GM12878 (cell line): Measurements from ENCODE around the gene ABHD6. TPM values are rescaled to one million over a fixed set of nuclear protein-coding genes. Genes with fewer than 3 reads are reported as not detected.

Experiments
- ATAC-seq: fragments of 200-7000 bp; cut with Tn5 transposase; 3 replicates; pipeline ENCODE4 v1.9.1; 2020; ENCODE audit warnings: mild to moderate bottlenecking, moderate library complexity
- BruUV-seq: library from RNA; stranded (reverse); fragments of 400-500 nt; replicated peaks from 2 replicates; lab custom pipeline; 2021; lab: Mats Ljungman, UMichigan
- CTCF ChIA-PET: fragments of 300-600 bp; sonication (Branson Sonifier 250); formaldehyde crosslinking; extraction: SDS; loops from one replicate; lab custom pipeline; 2021; ENCODE audit warnings: inconsistent platforms; lab: Yijun Ruan, JAX
- POLR2A ChIA-PET: fragments of 350-600 bp; formaldehyde crosslinking; extraction: SDS; loops from one replicate; lab custom pipeline; 2021; ENCODE audit warnings: inconsistent platforms; lab: Charles Lee
- RAD21 ChIA-PET: fragments of 300-600 bp; sonication (Branson Sonifier 250); formaldehyde crosslinking; loops from one replicate; lab custom pipeline; 2023; ENCODE audit warnings: antibody characterized with exemption; ENCODE audit not compliant: unreplicated experiment; lab: Charles Lee
- SMC1A ChIA-PET: fragments of 300-600 bp; sonication (Branson Sonifier 250); formaldehyde crosslinking; loops from one replicate; lab custom pipeline; 2023; ENCODE audit not compliant: unreplicated experiment, uncharacterized antibody; lab: Charles Lee
- DNase-seq: peaks from one replicate; pipeline ENCODE4 v3.0.0-alpha.2; 2011; ENCODE audit warnings: low read depth, low spot score
- FAIRE-seq: peaks from 3 replicates; lab custom pipeline; 2011; peaks lifted over from hg19 to GRCh38; lab: Jason Lieb, UNC
- H2AFZ ChIP-seq: 2 replicates; pipeline ENCODE4 v1.6.0; 2011; ENCODE audit warnings: low read depth, low read length, control low read depth; ENCODE audit not compliant: control insufficient read depth
- H3K27ac ChIP-seq: 2 replicates; pipeline ENCODE4 v1.5.1; 2011; ENCODE audit warnings: control low read depth; ENCODE audit not compliant: control insufficient read depth, insufficient read depth
- H3K27me3 ChIP-seq, 2 experiments: replicated peaks in 1 of 2; 2 replicates each; pipeline versions ENCODE4 v1.6.0 to v1.6.1; 2011; ENCODE audit warnings: low read length in 1 of 2; ENCODE audit not compliant: control insufficient read depth in 2 of 2, insufficient read depth in 2 of 2
- H3K36me3 ChIP-seq, 2 experiments: 2 replicates each; pipeline ENCODE4 v1.5.1; 2011; ENCODE audit warnings: low read length in 1 of 2; ENCODE audit not compliant: control insufficient read depth in 2 of 2, insufficient read depth in 2 of 2
- H3K4me1 ChIP-seq: 2 replicates; pipeline ENCODE4 v1.6.1; 2011; ENCODE audit warnings: mild to moderate bottlenecking, low read length, moderate library complexity, mixed read lengths; ENCODE audit not compliant: control insufficient read depth, insufficient read depth
- H3K4me2 ChIP-seq: 2 replicates; pipeline ENCODE4 v1.6.0; 2011; ENCODE audit warnings: control low read depth; ENCODE audit not compliant: control insufficient read depth, insufficient read depth
- H3K4me3 ChIP-seq: fragments of 200-600 bp; sonication (generic); 2 replicates; pipeline ENCODE4 v1.5.1; 2016
- H3K79me2 ChIP-seq: 2 replicates; pipeline ENCODE4 v1.6.0; 2011; ENCODE audit warnings: low read length; ENCODE audit not compliant: control insufficient read depth, insufficient read depth
- H3K9ac ChIP-seq: 2 replicates; pipeline ENCODE4 v1.8.0; 2011; ENCODE audit warnings: low read length, control low read depth, mixed read lengths; ENCODE audit not compliant: control insufficient read depth, insufficient read depth
- H3K9me3 ChIP-seq: replicated peaks from 3 replicates; pipeline ENCODE4 v1.5.1; 2011; ENCODE audit warnings: mild to moderate bottlenecking, low read length; ENCODE audit not compliant: control insufficient read depth, insufficient read depth
- H4K20me1 ChIP-seq: 2 replicates; pipeline ENCODE4 v1.6.0; 2011; ENCODE audit not compliant: control insufficient read depth, insufficient read depth
- BCL11A ChIP-seq: IDR thresholded peaks from 2 replicates; pipeline ENCODE4 v1.6.1; 2011; ENCODE audit warnings: low read depth, low read length
- CREB1 ChIP-seq: IDR thresholded peaks from 2 replicates; pipeline ENCODE4 v1.6.1; 2012; ENCODE audit warnings: low read depth, mild to moderate bottlenecking, inconsistent platforms
- E4F1 ChIP-seq: fragments of 450-650 bp; IDR thresholded peaks from 2 replicates; pipeline ENCODE4 v1.6.1; 2018; ENCODE audit warnings: borderline replicate concordance, mild to moderate bottlenecking; ENCODE audit not compliant: partially characterized antibody
- ETV6 ChIP-seq, 2 experiments: fragments of 450-650 bp in 1 of 2; IDR thresholded peaks in 1 of 2; conservative IDR thresholded peaks in 1 of 2; 2 replicates each; pipeline ENCODE4 v1.6.1; 2014; ENCODE audit warnings: antibody characterized with exemption in 1 of 2, borderline replicate concordance in 1 of 2, low read depth in 1 of 2, mild to moderate bottlenecking in 1 of 2, moderate library complexity in 1 of 2
- HDAC2 ChIP-seq: fragments of 200-600 bp; sonication (generic); IDR thresholded peaks from 2 replicates; pipeline ENCODE4 v1.6.1; 2017
- IRF4 ChIP-seq: IDR thresholded peaks from 2 replicates; pipeline ENCODE4 v1.6.1; 2011; ENCODE audit warnings: low read depth, low read length
- KDM1A ChIP-seq: fragments of 200-600 bp; sonication (generic); IDR thresholded peaks from 2 replicates; pipeline ENCODE4 v1.6.1; 2016; ENCODE audit warnings: borderline replicate concordance
- KLF5 ChIP-seq: fragments of 450-650 bp; IDR thresholded peaks from 2 replicates; pipeline ENCODE4 v1.6.1; 2014; ENCODE audit warnings: mild to moderate bottlenecking; ENCODE audit not compliant: partially characterized antibody
- MTA2 ChIP-seq: fragments of 450-650 bp; IDR thresholded peaks from 2 replicates; pipeline ENCODE4 v1.6.1; 2016; ENCODE audit warnings: low read depth, mild to moderate bottlenecking, moderate library complexity
- MYC ChIP-seq: IDR thresholded peaks from 2 replicates; pipeline ENCODE4 v1.6.1; 2011; ENCODE audit warnings: mild to moderate bottlenecking, low read length, moderate library complexity, inconsistent platforms; ENCODE audit not compliant: insufficient read depth, insufficient replicate concordance, insufficient read length, severe bottlenecking
- NR2C1 ChIP-seq: fragments of 450-650 bp; IDR thresholded peaks from 2 replicates; pipeline ENCODE4 v1.6.1; 2017; ENCODE audit warnings: antibody characterized with exemption, mild to moderate bottlenecking, moderate library complexity
- NR2C2 ChIP-seq: IDR thresholded peaks from 2 replicates; pipeline ENCODE4 v1.6.1; 2011; ENCODE audit warnings: borderline replicate concordance, low read depth; ENCODE audit not compliant: control insufficient read depth, insufficient read length
- PAX8 ChIP-seq: fragments of 450-650 bp; IDR thresholded peaks from 2 replicates; pipeline ENCODE4 v1.6.1; 2017; ENCODE audit warnings: mild to moderate bottlenecking, moderate library complexity
- SKIL ChIP-seq: fragments of 450-650 bp; IDR thresholded peaks from 2 replicates; pipeline ENCODE4 v1.6.1; 2017; ENCODE audit warnings: mild to moderate bottlenecking, low read depth, inconsistent platforms; ENCODE audit not compliant: poor library complexity, severe bottlenecking
- ZZZ3 ChIP-seq: IDR thresholded peaks from 2 replicates; pipeline ENCODE4 v1.6.1; 2011; ENCODE audit warnings: low read depth; ENCODE audit not compliant: control insufficient read depth, insufficient read length
- WGBS: methylation state at CpG from one replicate; pipeline ENCODE4 v1.1.6; 2016; ENCODE audit warnings: low lambda C conversion rate; ENCODE audit not compliant: insufficient replicate concordance, insufficient coverage; ENCODE audit errors: missing lambda C conversion rate; 5-methylcytosine and 5-hydroxymethylcytosine counted together
- in situ Hi-C: fragments of 300-500 bp; cut with MboI; formaldehyde crosslinking; loops from 9 replicates; pipeline ENCODE4 v1.14.3; 2018; ENCODE audit warnings: mixed read lengths
- intact Hi-C: fragments of 100-400 bp; cut with micrococcal nuclease; formaldehyde crosslinking; loops from one replicate; pipeline ENCODE4 v1.14.2; 2022; ENCODE audit not compliant: unreplicated experiment
- polyA plus RNA-seq, 11 experiments: library from polyadenylated mRNA; depleted of rRNA in 4 of 11; unstranded in 6 of 11; stranded (reverse) in 5 of 11; fragments of >200 nt; fragmentation: Nextera tagmentation in 4 of 11; fragmentation: Illumina TruSeq in 1 of 11; extraction: Ambion mirVana in 4 of 11; extraction: Trizol in 1 of 11; gene quantifications; 1 replicate in 1 of 11; 2 replicates in 10 of 11; pipeline versions ENCODE4 v1.2.1 to v1.2.3, GENCODE V29; 2011 to 2016; ENCODE audit warnings: inconsistent platforms in 2 of 11, missing spikeins in 2 of 11, low read depth in 1 of 11
- total RNA-seq, 4 experiments: library from RNA; depleted of rRNA in 3 of 4; stranded (reverse); fragments of >200 nt in 3 of 4; fragmentation: Illumina TruSeq in 1 of 4; extraction: Trizol in 1 of 4; gene quantifications; 2 replicates each; pipeline versions ENCODE4 v1.2.1 to v1.2.3, GENCODE V29; 2013 to 2021
- TF ChIP-seq, protein P1 (sequence below): IDR thresholded peaks from 2 replicates; pipeline ENCODE4 v1.6.1; 2012; ENCODE audit warnings: low read depth, low read length, improper control_type of control experiment

ABHD6 gene
- total and polyA plus RNA-seq, 10 of the 15 experiments (the other 5 are each of a cell fraction or from before 2014, with no cell fraction given): 1.4 to 33.2 (median 3.2) TPM

GRCh38 chr3:58202917-58203360, 34.7 kb upstream of the ABHD6 start:
- RAD21 ChIA-PET: interaction anchor here (0.7 to 8.1 kb wide), 11 partner anchors 11 to 196 kb away, joined by 3 to 285 read pairs (median 4); partner anchors contain the start of genes DNASE1L3, HTD2 and RPP14
- in situ Hi-C loops: loop anchor here (25.0 kb wide), 1 partner anchor 1184 kb away; no protein-coding TSS in a partner anchor
- TF ChIP-seq, protein P1, sequence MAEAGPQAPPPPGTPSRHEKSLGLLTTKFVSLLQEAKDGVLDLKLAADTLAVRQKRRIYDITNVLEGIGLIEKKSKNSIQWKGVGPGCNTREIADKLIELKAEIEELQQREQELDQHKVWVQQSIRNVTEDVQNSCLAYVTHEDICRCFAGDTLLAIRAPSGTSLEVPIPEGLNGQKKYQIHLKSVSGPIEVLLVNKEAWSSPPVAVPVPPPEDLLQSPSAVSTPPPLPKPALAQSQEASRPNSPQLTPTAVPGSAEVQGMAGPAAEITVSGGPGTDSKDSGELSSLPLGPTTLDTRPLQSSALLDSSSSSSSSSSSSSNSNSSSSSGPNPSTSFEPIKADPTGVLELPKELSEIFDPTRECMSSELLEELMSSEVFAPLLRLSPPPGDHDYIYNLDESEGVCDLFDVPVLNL: no peak
- no peak for TF ChIP-seq ZZZ3
- TF ChIP-seq NR2C1: no peak
- no peak for TF ChIP-seq KDM1A
- TF ChIP-seq ETV6 (conservative IDR thresholded peaks at IDR 0.05 in 1 of 2, IDR thresholded peaks at IDR 0.05 in 1 of 2; ENCODE audit: borderline replicate concordance in 1 of 2, low read depth in 1 of 2): no peak
- peak; percentile 29; the same call in 1 of the 2 replicates for TF ChIP-seq BCL11A
- no peak for TF ChIP-seq E4F1
- 0 out of 2 replicates have a peak, but pooled peaks have one; percentile 42 for TF ChIP-seq IRF4
- no peak for TF ChIP-seq NR2C2
- no peak for TF ChIP-seq KLF5
- no peak for TF ChIP-seq SKIL
- TF ChIP-seq HDAC2: no peak
- TF ChIP-seq PAX8: no peak
- TF ChIP-seq CREB1: no peak
- peak; percentile 73; the same call in 1 of the 2 replicates for TF ChIP-seq MTA2
- TF ChIP-seq MYC: no peak

More at GRCh38 chr3:58202917-58203360, 34.7 kb upstream of the ABHD6 start:
- ATAC-seq (peak; percentile 67), DNase-seq (peak; percentile 72), FAIRE-seq (no peak)
- no TSS peak for BruUV-seq
- intact Hi-C loops: no loop called here
- Histone ChIP-seq H3K9me3 (peaks cover 4% of the 10 kb centered on the region; the same call in 2 of the 3 replicates), H3K4me1 (peaks cover 43% of the 10 kb centered on the region), H2AFZ (peak overlapping the region; percentile 28; the same call in 1 of the 2 replicates), H3K4me2 (peak overlapping the region; percentile 60), H3K4me3 (no peak overlapping the region), H3K9ac (0 out of 2 replicates have a peak overlapping the region, but pooled peaks have one; percentile 4), H4K20me1 (no peaks in the 10 kb centered on the region), H3K27me3 (no peaks in the 10 kb centered on the region), H3K79me2 (no peaks in the 10 kb centered on the region; the same call in 1 of the 2 replicates), H3K27ac (peak overlapping the region; percentile 43), H3K36me3 (peaks cover 0 to 1% of the 10 kb centered on the region in 2 experiments; a peak in 1 of 4 replicates)
- WGBS: 1% methylated on average over 9 of the region's 9 CpGs
- SMC1A ChIA-PET: interaction anchor here (0.6 to 12.6 kb wide), 7 partner anchors 11 to 131 kb away, joined by 3 to 510 read pairs (median 10); partner anchors contain the start of genes DNASE1L3, HTD2 and RPP14
- POLR2A ChIA-PET: interaction anchor here (0.6 to 17.1 kb wide), 10 partner anchors 9 to 1006 kb away, joined by 3 to 491 read pairs (median 4); partner anchors contain the start of genes DNASE1L3, HTD2 and RPP14
- CTCF ChIA-PET: interaction anchor here (0.8 to 25.2 kb wide), 9 partner anchors 11 to 103 kb away, joined by 3 to 655 read pairs (median 5); partner anchors contain the start of genes DNASE1L3, HTD2 and RPP14
